Measurements from ENCODE around the gene CCNQ.

Gene CCNQ

GRCh38 chrX:153568451-153569011, 30.4 kb downstream of the CCNQ start:
- no peak for DNase-seq

DNA sequence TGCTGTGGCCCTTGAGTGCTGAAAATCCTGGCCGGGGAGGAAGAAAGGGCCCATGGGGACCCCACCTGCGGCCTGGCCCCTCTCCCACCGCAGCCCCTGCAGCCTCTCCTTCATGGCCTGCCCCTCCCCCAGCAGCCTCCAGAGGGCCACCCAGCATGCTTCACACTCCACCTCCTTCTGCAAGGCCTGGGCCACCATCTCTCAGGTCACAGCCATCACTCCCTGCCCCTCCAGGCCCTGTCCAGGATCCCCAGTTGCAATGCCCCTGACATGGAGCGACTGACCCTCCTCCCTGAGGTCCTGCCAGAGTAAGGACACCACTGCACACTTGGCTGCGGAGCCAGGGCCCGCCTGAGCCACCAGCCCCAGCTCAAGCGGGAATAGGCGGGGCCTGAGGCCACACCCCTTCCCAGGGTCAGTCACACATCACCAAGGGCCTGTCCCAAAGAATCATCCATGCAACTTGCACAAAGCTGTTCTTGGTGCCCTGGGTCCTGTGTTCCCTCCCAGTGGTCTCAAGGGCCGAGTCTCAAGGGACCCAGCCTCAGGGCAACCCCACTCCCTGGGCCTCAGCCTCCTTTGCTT, 32.9 kb downstream of the CCNQ start:
- no peak for DNase-seq

- DNase-seq, result no peak
These were observed 34.8 kb downstream of the CCNQ start for GRCh38 chrX:153564047-153564606.

- DNase-seq, result no peak
These were observed 36.4 kb downstream of the CCNQ start for GRCh38 chrX:153562546-153562945.

- no peak for DNase-seq
These were observed 37.6 kb downstream of the CCNQ start for GRCh38 chrX:153561337-153561736.

DNA sequence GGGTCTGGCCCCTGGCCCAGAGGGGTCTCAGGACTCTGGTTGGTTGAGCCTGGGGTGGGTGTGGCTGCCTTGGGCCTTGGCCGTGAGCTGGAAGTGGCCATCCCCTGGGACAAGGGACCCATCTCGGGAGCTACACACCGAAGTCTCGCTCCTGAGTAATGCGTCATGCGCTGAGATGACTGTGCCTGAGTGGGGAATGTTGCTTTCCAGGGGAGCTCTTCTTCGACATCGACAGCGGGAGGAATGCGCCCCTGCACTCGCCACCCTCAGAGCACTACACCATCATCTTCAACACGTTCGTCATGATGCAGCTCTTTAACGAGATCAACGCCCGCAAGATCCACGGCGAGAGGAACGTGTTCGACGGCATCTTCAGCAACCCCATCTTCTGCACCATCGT, 38.5 kb downstream of the CCNQ start:
- no peak for DNase-seq

GRCh38 chrX:153560000-153560399, 38.9 kb downstream of the CCNQ start:
- no peak for DNase-seq

DNA sequence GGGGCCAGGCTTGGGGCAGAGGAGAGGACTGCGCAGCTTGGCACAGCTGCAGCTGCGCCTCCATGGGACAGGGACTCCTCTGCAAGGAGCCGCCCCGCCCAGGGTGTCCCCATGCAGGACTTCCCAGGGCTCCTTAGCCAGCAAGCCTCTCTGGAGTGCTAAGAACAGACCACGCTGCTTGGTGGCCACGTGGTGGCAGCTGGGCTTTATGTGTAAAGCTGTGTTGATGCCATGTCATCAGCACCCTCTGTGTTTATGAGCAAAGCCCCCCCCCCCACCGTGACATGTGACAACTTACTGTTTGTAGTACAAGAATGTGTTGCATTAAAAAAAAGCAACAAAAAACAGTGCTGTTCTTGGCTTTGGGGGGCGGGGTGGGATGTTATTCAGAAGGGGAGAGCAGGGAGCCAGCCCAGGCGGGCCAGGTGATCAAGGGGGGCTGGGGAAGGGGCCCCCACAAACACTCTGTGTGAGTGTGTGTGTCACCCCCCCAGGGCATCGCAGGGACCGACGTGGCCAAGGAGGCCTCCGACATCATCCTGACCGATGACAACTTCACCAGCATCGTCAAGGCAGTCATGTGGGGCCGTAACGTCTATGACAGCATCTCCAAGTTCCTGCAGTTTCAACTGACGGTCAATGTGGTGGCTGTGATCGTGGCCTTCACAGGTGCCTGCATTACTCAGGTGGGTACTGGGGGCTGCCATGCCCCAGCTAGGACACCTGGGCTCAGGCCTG, 41.2 kb downstream of the CCNQ start:
- no peak for DNase-seq

DNA sequence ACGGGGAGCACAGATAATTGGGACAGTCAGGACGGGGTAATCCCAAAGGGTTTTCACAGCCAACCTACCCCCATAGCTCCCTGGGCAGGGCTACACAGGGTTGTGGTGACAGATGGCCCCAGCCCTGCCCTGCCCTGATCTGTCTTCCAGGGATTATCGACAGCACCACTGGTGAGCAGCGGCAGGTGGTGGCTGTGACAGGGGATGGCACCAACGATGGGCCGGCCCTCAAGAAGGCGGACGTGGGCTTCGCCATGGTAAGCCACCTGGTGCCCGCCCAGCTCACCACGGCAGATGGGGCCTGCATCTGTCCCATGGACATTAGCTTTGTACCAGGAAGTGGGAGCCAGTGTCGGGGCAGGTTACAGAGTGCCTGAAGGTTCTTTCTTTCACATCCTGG, 42.2 kb downstream of the CCNQ start:
- DNase-seq, result no peak

DNA sequence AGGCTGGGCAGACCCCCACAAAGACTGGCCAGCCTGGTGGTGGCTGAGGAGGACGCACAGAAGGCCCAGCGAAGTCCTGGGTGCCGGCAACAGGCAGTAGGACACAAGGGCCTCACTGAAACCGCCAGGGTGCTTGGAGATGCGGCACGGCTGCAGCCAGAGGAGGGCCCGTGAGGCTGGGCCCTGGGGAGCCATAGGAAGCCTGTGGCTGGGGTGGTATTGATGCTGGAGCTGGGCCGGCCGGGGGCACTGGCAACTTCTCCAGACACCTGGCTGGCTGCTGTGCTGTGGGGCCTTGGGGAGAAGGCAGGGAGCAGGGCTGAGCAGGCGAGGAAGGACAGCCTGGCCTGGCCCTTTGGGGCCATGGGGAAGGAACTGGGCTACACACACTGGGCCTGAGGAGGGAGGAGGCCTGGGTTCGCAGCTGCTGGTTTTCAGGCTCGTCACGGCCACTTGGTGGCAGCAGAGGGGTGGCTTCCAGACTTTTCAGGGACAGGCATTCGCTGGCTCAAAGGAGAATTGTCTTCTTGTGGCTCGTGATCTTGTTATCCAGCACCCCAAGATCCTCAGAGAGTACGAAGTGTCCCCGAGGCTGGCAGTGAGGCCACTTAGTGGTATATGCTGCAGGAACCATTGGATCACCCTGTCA, 44.3 kb downstream of the CCNQ start:
- DNase-seq, result peak; percentile 83

DNA sequence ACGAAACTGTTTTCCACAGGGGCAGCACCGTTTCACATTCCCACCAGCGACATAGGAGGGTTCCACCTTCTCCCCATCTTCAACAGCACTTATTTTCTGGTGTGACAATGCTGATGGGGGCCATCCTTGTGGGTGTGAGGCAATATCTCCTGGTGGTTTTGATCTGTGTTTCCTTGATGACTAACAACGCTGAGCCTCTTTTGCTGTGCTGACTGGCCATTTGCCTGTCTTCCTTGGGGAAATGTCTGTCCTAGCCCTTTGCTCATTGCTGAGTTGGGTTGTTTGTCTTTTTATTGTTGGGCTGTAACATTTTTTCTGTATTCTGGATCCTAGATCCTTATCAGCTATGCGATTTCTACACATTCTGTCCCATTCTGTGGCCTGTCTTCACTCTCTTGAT, 47.8 kb downstream of the CCNQ start:
- DNase-seq, result no peak

GRCh38 chrX:153549807-153550206, 49.1 kb downstream of the CCNQ start:
- DNase-seq, result no peak

DNA sequence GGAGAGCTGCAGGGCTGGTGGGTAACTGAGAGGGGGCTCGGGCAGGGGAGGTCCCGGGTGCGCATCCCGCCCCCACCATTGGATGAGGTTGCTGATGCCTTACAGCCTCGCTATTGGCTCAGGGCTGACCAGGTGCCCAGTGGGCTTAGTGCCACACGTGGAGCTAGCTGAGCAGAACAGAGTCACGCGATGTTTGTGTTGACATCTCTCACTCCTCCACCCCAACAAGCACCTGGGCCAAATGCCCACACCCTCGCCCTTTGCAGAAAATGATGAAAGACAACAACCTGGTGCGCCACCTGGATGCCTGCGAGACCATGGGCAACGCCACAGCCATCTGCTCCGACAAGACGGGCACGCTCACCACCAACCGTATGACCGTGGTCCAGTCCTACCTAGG, 49.7 kb downstream of the CCNQ start:
- DNase-seq, result no peak

GRCh38 chrX:153547195-153547594, 51.7 kb downstream of the CCNQ start:
- no peak for DNase-seq

DNA sequence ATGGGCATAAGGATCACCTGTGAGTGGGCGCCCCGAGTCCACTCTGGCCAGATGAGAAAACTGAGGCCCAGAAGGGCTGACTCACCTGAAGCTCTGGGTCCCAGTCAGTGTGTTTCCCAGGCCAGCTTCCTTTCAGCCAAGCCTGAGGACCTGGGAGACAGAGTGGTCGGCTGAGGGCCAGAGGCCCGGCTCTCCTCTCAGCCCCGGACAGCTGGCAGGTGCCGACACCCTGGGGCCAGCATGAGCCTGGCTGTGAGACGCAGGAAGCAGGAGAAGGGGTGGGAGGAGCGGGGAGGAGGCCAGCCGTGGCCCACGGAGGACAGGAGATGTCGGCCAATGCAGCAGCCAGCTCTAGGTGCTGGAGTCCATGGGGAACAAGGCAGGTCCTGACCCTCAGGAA, 52.6 kb downstream of the CCNQ start:
- no peak for DNase-seq

GRCh38 chrX:153544727-153545126, 54.2 kb downstream of the CCNQ start:
- DNase-seq, result no peak

DNA sequence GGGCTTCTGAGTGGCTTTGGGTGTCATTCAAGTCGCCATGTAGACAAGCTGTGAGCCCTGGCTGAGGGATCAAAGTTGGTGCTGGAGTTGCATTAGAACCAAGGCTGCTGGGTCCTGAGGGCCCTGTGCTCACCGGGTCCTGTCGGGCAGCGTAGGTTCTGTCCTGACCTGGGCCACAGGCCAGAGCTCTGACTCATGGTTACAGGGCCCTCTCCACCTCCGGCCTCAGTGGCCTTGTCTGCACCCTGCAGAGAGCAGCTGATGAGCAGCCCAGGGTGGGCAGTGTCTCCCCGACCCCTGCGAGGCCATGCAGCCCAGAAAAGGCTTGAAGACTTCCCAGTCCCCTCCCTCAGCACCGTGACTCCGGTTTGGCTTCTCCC, 59.0 kb downstream of the CCNQ start:
- DNase-seq, result no peak

DNA sequence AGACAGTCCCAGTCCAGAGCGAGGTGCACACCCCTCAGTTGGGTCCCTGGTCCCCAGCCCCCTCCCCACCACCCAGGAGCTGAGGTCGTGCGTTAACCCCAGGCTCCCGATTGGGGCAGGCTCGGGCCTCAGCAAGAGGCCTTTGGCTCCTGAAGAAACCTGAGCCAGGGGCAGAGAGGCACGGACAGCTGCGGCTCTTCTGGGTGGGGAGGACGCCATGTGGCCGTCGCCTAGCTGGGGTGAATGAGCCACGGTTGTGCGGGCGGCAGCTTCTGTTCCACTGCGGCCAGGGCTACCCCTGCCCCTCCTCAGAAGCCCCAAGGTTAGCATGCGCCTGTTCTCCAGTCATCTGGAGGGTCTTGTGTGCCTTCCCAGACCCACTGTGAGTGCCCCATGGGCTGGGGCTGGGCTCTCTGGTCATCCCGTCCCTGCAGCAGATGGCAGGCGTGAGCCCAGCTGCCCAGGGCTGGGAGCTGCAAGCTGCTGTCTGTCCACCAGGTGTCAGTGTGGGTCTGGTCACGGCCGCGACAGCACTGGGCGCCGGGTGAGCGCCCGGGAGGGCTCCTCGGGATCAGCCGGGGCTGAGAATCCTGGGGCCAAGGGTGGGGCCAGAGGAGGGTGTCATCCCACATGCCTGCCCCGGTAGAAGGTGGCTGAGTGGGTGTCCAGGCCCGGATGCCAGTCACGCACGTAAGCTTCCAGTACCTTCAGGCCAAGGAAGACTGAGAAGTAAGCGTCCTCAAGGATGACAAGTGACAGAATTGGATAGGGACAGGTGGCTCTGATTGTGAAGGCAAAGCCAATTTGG, 59.6 kb downstream of the CCNQ start:
- DNase-seq, result peak; percentile 85

DNA sequence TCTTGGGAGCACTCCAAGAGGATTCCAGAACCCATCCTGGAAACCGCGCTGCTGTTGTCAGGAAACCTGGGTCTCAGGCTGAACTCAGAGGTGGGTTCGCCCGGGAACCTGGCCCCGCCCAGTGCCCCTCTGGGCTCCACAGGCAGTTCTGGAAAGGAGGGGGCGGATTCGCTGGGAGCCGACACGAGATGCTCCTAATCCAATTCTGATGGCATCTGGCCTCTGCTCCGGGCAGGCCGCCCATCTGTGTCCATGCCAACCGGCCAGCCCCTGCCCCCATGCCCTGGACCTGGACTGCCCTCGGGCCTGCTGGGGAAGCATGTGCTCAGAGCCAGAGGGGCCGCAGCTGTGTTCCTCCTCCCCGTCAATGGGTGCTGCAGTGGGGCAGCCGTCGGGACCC, 60.5 kb downstream of the CCNQ start:
- DNase-seq, result no peak
